Activated CD4-positive, alpha-beta T cell treated with anti-CD3 and anti-CD28 coated beads for 1 hour (primary cell): ENCODE data around the gene CELF2.

Source experiments
- DNase-seq: peaks from one replicate; pipeline ENCODE4 v3.0.0-alpha.2; 2020

CELF2 gene

GRCh38 chr10:11206676-11207559, 189.2 kb downstream of the CELF2 start:
- no peak for DNase-seq

- DNase-seq, result no peak
Measured at GRCh38 chr10:11207560-11207844, 189.8 kb downstream of the CELF2 start.

DNA sequence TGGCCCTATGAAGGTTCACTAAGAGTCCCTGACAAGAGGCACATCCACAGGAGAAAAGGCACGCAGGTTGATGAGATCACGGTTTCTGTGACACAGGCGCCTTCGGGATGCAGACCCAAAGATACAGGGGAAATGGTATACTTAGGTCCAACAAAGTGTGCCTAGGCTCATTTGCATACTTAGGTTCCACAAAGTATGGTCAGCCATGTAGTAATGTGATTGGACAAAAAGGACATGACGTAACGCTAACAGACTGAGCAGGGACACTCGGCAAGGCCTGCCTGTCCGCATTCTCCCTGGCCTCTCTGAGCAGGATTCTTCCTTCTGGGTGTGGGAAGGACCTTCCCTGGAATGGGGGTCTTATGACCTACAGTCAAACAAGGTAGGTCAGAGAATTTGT, 190.6 kb downstream of the CELF2 start:
- DNase-seq, result no peak

DNA sequence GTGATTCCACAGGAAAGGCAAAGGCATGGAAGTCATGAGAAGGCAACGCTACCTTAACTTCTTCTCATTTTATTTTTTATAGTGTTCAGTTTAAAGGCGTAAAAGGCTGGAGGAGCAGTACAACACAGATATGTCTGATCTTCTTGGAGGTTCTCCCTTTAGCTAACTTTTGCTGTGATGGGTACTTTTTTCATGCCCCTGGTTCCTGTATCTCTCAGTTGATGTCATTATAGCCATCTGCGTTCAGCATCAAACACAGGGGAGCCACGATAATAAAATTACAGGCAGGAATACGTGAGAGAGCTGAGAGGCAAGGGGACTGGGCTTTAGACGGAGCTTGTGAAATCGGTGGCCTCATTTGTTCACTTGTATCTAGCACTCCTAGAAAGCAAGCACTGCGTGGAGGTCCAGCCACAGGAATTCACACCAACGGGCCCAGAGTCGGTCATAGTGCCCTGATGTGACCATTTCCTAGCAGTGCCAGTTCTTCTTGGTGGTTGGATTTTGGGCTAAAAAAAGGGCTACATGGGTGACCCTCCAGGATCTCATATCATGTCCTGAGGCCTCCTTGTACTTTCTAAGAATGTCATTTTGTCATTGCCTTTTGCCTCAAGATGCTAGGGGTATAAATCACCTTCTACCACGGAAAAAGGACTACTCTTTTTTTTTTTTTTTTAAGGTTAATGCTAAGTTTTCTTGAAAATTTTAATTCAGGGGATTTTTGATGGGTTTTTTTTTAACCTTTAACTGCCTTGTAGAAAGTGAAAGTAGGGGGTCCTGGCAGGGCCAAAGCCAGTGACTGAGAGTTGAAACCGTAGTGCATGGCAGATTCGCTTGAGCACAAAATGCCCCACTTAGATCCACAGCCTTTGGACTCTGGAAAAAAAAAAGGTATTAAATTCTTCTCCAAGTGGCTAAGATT, 191.5 kb downstream of the CELF2 start:
- no peak for DNase-seq

DNA sequence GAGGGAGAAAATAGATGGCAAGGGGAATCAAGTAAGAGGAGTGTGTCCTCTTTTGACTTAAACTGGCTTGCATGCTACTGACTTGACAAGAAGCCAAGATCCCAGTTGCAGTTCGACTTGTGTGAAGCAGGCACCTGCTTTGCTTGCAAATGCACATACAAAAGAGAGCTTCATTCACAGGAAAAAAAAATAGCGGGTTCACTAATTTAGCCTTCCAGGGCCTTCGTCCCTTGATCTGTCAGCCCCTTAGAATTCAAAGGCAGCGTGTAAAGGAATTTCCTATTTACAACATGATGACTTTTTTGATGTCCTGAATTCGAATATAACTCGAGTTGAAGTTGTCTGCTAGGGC, 192.1 kb downstream of the CELF2 start:
- no peak for DNase-seq

DNA sequence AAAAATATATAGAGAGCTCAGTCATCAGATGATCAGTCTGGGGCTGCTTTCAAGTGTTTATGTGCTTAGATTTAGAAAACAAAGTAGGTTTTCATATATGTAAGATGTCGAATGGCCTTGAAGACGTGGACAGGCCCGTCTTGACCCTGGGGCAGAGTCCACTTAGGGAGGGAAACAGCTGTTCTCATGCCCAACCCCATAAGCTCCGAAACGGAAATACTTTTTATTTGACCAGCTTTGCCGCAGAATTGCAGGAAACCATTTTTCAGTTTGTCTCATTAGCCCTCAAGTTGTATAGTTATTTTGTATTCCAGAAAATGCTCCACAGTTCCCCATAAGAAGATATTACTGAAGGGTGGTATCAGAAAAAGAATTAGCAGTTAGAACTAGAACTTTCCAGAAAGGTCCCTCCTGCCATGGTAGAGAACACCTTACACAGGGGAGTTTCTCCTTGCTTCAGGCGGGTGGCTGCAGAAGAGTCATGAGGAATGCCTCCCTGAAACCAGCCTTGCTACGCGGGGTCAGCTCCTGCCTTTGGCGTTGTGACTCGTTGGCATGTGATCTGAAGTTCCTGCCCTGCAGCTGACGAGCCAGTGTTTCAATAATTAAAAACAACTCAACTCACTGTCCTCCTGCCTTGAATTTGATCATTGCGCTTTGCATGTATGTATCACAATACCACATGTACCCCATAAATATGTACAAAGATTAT, 192.7 kb downstream of the CELF2 start:
- no peak for DNase-seq

GRCh38 chr10:11212288-11213085, 194.8 kb downstream of the CELF2 start:
- no peak for DNase-seq

GRCh38 chr10:11213137-11213536, 195.5 kb downstream of the CELF2 start:
- no peak for DNase-seq

DNA sequence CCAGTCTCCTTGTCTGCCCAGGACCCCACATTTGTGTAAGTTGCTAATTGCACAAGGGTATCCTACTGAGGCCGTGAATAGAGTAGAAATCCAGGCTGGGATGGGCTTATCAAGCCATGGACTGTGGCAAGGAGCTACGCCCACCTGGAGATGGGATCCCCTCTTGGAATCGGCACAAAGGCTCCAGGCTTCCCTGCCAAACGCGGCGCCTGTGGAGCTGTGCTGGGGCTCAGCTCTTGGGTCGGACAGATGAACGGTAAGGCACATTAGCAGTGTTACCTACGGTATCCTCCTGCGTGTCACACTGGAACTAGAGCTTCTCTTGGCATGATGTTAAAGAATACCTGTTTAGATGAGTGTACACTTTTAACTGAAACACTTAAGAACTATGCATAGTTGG, 196.7 kb downstream of the CELF2 start:
- no peak for DNase-seq

DNA sequence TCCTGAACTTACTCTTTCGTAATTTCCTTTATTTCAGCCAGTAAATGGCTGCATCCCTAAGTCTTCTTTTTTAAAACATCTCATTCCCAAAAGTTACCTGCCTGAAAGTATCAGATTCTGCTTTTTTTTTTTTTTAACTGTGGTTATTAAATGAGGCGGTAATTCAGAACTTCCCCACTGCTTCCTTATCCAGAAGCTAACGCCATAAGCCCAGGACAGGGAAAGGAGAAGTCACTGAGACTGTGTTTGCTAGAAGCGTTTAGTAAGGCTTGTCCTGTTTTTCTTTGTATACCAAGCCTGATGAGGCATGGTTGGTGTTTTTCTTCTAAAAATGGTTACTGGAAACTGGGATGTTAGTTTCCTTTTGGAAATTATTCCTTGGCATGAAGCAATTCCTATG, 197.8 kb downstream of the CELF2 start:
- no peak for DNase-seq

DNA sequence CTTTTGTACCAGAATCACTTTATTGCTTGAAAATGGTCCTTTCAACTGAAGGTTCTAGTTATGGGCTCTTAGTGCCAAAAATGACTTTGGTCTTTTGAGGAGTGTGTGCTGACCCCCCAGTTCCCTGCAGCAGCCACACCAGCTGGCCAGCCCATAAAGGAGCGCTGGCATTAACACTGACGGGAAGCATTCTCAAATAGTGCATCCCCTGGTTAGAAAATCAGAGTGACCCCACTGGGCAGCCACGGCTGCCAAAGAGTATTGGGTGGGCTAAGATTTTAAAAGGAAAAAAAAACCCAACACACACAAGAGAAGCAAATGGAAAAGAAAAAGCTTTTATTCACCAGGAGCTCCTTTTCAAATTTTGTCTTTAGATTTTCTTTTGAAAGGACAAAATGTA, 199.8 kb downstream of the CELF2 start:
- no peak for DNase-seq

DNA sequence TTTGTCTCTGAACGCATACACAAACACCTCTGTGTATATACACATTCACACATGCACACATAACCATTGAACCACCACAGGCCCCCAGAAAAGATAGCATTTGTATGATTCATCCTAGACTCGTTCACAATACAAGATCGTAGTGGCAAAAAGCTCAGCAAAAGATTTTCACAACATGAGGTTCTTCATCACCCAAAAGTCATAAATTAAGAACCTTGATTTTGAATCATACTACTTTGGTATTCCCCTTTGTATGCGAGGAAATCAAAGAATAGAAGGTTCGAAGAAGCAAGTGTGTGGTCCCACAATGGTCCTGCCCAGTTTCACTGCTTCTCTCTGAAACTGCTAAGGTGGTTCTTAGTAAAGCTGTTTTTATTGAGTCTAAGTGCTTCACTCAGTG, 200.7 kb downstream of the CELF2 start:
- DNase-seq, result no peak

DNA sequence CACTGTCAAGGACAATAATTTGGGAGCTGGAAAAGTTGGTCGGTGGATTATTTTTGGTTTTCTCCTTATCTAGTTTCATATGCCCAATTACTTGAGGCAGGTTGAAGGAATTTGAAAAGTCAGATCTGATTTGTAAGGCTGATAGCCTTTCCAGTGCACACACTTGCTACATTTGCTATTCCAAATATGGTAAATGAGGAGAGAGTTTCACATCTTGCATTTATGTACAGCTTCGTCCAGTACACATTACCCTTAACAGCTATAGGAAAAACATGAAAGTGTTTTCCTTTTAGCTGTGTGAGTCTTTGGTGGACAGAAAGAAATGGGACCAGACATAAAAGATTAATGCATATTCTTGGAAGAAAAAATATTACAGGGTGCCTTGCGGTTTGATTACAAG, 201.8 kb downstream of the CELF2 start:
- no peak for DNase-seq

GRCh38 chr10:11223081-11223480, 205.4 kb downstream of the CELF2 start:
- DNase-seq, result no peak

DNA sequence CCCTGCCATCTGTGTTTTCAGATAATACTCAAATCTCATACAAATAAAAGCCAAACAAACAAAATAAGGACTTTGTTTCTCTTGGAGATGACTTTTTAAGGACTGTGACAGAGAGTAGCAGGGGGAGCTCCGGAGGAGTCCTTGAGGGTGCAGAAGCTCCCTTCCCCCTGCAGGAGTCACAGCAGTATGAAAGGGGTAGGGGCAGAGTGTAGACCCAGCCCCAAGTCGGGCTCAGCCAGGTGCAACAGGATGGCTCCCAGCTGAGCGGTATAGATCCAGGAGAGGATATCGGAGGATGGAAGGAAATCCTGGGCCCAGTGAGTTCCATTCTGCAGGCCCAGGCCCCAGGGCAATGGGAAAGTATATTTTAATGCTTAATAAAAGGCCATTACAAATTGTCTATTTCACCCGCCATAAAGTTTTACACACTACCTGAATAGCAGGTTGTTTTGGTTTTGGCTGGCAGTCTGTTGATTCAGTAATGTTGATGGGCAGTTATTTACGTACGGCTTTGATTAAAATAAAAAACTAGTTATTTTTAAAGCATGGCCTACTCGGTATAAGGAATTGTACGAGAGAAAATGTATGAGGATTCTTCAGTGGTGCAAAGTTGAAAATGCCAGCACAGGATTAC, 206.0 kb downstream of the CELF2 start:
- no peak for DNase-seq

GRCh38 chr10:11224321-11224720, 206.6 kb downstream of the CELF2 start:
- no peak for DNase-seq

DNA sequence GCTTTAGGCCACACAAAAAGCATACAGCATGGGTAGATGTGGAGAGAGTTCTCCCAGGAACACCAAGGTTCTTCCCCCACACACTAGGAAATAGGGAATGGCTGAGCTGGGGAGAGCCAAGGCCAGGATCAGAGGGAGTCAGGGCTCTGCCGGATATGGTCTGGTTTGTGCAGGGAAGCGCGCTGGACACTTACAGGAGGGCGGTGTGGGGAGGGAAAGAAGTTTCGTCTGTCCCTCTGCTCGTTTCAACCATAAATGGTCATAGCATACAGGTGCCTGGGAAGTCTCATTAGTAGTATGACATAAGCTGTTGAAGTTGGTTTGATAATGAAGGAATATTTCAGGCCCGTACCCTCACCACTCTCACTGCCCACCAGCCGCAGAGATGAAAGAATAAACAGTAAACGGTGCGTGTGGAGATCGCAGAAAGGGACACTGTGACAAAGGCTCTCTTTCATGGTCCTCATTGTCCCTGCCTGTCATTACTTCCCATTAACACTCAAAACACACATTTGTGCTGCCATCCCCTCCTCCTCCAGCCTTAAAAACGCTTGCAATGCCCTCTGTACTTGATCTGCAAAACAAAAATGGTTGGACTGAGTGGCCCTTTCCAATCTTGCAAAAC, 207.2 kb downstream of the CELF2 start:
- DNase-seq, result no peak

DNA sequence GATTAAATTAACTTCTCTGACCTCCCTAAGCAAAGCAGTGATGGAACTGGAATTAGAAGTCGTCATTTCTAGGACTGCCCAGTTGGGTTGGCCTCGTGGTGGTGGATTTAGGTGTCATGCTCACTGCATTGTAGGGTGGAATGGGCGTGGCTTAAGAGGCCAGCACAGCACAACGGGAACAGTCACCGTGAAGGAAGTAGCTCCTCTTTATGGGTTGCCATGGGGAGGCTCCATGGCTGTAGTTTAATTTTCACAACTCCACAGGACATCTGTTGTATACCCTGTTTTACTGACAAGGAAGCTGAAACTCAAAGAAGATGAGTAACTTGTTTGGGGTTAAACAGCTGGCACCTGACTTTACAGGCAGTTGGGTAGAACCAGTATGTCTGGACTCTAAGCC, 208.3 kb downstream of the CELF2 start:
- DNase-seq, result peak; percentile 33

DNA sequence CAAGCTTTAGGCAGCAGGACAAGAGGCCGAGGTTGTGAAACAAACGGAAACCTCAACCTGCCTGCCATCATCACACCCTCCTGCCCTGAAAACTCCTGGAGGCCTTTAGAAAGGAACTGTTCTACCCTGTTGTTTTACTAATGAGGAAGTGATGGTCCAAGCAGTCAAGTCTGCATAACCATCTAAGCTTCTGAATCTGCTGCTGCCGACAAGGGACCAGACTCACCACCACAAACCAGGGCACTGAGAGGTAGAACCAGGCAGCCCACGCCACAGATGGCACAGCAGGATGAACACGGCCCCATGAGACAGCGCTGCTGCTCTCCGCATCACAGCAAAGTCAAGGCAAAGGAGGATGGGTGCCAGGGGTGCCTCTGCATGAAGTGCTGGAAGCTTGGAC, 209.4 kb downstream of the CELF2 start:
- no peak for DNase-seq

DNA sequence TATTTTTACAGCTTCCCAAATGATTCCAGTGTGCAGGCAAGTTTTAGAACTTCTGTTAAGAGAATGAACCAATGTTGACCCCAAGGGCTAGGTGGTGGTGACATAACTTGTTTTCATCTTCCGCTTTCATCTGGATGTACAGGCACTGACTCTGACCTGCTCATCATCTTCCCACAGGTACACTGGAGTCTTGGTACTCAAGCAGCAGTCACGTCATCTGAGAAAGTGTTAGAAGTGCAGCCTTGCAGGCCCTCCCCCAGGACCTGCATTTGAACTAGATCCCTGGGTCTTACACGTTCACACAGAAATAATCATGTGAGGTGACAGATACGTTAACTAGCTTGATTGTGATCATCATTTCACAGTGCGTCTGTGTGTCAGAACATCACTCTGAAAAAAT, 212.2 kb downstream of the CELF2 start:
- no peak for DNase-seq

- no peak for DNase-seq
Measured at GRCh38 chr10:11230498-11231167, 213.0 kb downstream of the CELF2 start.
